ENCODE data around the gene TRIM15. TPM values are rescaled to one million over a fixed set of nuclear protein-coding genes. Genes with fewer than 3 reads are reported as not detected.

The TRIM15 gene
- total RNA-seq, 2 donors from 2014 or later = not detected

- Histone ChIP-seq H3K4me1 (peaks cover 0 to 10% of the 10 kb centered on the region in 2 donors), H3K36me3 (no peaks in the 10 kb centered on the region), H3K9me3 (no peaks in the 10 kb centered on the region), H3K27me3 (no peaks in the 10 kb centered on the region), H3K27ac (no peak overlapping the region), H3K4me3 (no peak overlapping the region)
- no peak for TF ChIP-seq CTCF (IDR thresholded peaks at IDR 0.05)
- DNase-seq (ENCODE audit: low spot score) = no peak
Measured at GRCh38 chr6:30157999-30158398, 5.3 kb upstream of the TRIM15 start.

- Histone ChIP-seq H3K4me3 (no peak overlapping the region), H3K36me3 (no peaks in the 10 kb centered on the region), H3K4me1 (peaks cover 0 to 10% of the 10 kb centered on the region in 2 donors), H3K9me3 (no peaks in the 10 kb centered on the region), H3K27me3 (no peaks in the 10 kb centered on the region), H3K27ac (no peak overlapping the region)
- DNase-seq (ENCODE audit: low spot score) = no peak
- TF ChIP-seq CTCF (IDR thresholded peaks at IDR 0.05) = no peak
Measured at GRCh38 chr6:30158475-30159040, 4.8 kb upstream of the TRIM15 start.

- no peak overlapping the region for H3K27ac ChIP-seq
- no peaks in the 10 kb centered on the region for H3K27me3 ChIP-seq
- no peak for TF ChIP-seq CTCF (IDR thresholded peaks at IDR 0.05)
- no peaks in the 10 kb centered on the region for H3K36me3 ChIP-seq
- DNase-seq (ENCODE audit: low spot score) = no peak
- H3K9me3 ChIP-seq = no peaks in the 10 kb centered on the region
- peaks cover 0 to 10% of the 10 kb centered on the region in 2 donors for H3K4me1 ChIP-seq
- no peak overlapping the region for H3K4me3 ChIP-seq
Measured at GRCh38 chr6:30160008-30160784, 3.1 kb upstream of the TRIM15 start.

GRCh38 chr6:30160785-30161531 lies 2.4 kb upstream of the TRIM15 start, which contains the start of gene TRIM10:
Gene TRIM10 (minus strand): TSS chr6:30161211. CDS start chr6:30160858, 353 bp downstream.
- no peak within 1 kb of the TSS for H3K4me3 ChIP-seq
- H3K9me3 ChIP-seq = no peaks in the 10 kb centered on the region
- no peaks in the 10 kb centered on the region for H3K27me3 ChIP-seq
- no peak for DNase-seq (ENCODE audit: low spot score)
- H3K4me1 ChIP-seq = peaks cover 0 to 6% of the 10 kb centered on the region in 2 donors
- H3K27ac ChIP-seq = no peak within 1 kb of the TSS
- no peak for TF ChIP-seq CTCF (IDR thresholded peaks at IDR 0.05)
- no peaks in the 10 kb centered on the region for H3K36me3 ChIP-seq

GRCh38 chr6:30162265-30163089 lies 869 bp upstream of the TRIM15 start:
- no peaks in the 10 kb centered on the region for H3K9me3 ChIP-seq
- TF ChIP-seq CTCF (IDR thresholded peaks at IDR 0.05) = no peak
- H3K36me3 ChIP-seq = no peaks in the 10 kb centered on the region
- DNase-seq (ENCODE audit: low spot score) = no peak
- no peak overlapping the region for H3K4me3 ChIP-seq
- no peak overlapping the region for H3K27ac ChIP-seq
- no peaks in the 10 kb centered on the region for H3K4me1 ChIP-seq
- H3K27me3 ChIP-seq = no peaks in the 10 kb centered on the region
